Measurements from ENCODE around the gene KCNIP4. TPM values are rescaled to one million over a fixed set of nuclear protein-coding genes. Genes with fewer than 3 reads are reported as not detected.

Gene KCNIP4
- total and polyA plus RNA-seq, 9 of the 15 experiments (the other 6 are each of a cell fraction or from before 2014, with no cell fraction given): 0.25 to 0.41 TPM; not detected in 7

DNA sequence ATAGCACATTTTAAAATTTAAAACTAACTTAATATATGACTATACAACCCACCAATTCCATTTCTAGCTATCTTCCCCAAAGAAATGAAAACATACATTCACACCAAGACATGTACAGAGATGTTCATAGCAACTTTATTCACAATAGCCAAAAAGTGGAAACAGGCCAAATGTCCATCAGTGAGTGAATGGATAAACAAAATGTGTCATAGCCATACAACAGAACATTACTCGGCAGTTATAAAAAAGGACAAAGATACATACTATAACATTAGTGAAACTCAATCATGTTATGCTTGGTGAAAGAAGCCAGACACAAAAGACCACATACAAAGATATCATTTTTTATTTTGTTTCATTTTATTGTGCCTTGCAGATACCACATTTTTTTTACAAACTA lies 851.5 kb downstream of the KCNIP4 start:
- H3K4me3 ChIP-seq: no peak overlapping the region
- intact Hi-C loops (cut with micrococcal nuclease): no loop called here
- ChIA-PET CTCF (ENCODE audit: low intra/inter-chr PET ratio) (no interaction called here), POLR2A (no interaction called here)
- no peaks in the 10 kb centered on the region for H4K20me1 ChIP-seq (replicated peaks; ENCODE audit: control insufficient read depth, insufficient read depth, low read length)
- no peaks in the 10 kb centered on the region for H3K79me2 ChIP-seq (ENCODE audit: control insufficient read depth, insufficient read depth, low read length)
- H3K4me2 ChIP-seq (ENCODE audit: insufficient read depth, low read length): no peak overlapping the region
- no peak for DNase-seq (ENCODE audit: extremely low read depth in 1 of 4, low spot score in 3 of 4)
- no peaks in the 10 kb centered on the region for H3K4me1 ChIP-seq (replicated peaks in 1 of 2; ENCODE audit: control insufficient read depth in 2 of 2, insufficient read depth in 2 of 2, low read length in 2 of 2)
- H3K27ac ChIP-seq (ENCODE audit: extremely low read depth, low read depth, low read length): no peak overlapping the region
- H3K9ac ChIP-seq (ENCODE audit: insufficient read depth in 1 of 2, low read depth in 2 of 2, low read length in 2 of 2): no peak overlapping the region
- in situ Hi-C loops (cut with MboI): no loop called here
- ATAC-seq: no peak
- H3K9me1 ChIP-seq (ENCODE audit: control insufficient read depth, insufficient read depth, low read length): no peaks in the 10 kb centered on the region
- no peak for FAIRE-seq
- TF ChIP-seq, protein P1, sequence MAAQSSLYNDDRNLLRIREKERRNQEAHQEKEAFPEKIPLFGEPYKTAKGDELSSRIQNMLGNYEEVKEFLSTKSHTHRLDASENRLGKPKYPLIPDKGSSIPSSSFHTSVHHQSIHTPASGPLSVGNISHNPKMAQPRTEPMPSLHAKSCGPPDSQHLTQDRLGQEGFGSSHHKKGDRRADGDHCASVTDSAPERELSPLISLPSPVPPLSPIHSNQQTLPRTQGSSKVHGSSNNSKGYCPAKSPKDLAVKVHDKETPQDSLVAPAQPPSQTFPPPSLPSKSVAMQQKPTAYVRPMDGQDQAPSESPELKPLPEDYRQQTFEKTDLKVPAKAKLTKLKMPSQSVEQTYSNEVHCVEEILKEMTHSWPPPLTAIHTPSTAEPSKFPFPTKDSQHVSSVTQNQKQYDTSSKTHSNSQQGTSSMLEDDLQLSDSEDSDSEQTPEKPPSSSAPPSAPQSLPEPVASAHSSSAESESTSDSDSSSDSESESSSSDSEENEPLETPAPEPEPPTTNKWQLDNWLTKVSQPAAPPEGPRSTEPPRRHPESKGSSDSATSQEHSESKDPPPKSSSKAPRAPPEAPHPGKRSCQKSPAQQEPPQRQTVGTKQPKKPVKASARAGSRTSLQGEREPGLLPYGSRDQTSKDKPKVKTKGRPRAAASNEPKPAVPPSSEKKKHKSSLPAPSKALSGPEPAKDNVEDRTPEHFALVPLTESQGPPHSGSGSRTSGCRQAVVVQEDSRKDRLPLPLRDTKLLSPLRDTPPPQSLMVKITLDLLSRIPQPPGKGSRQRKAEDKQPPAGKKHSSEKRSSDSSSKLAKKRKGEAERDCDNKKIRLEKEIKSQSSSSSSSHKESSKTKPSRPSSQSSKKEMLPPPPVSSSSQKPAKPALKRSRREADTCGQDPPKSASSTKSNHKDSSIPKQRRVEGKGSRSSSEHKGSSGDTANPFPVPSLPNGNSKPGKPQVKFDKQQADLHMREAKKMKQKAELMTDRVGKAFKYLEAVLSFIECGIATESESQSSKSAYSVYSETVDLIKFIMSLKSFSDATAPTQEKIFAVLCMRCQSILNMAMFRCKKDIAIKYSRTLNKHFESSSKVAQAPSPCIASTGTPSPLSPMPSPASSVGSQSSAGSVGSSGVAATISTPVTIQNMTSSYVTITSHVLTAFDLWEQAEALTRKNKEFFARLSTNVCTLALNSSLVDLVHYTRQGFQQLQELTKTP (IDR thresholded peaks at IDR 0.05; ENCODE audit: low read depth in 1 of 2, partially characterized antibody in 2 of 2): no peak
- no peak for TF ChIP-seq ZC3H4 (CRISPR knock-in tag; IDR thresholded peaks at IDR 0.05; ENCODE audit: borderline replicate concordance)
- no peak for TF ChIP-seq NR3C1 (CRISPR knock-in tag; IDR thresholded peaks at IDR 0.05)
- TF ChIP-seq GATA2 (CRISPR knock-in tag; IDR thresholded peaks at IDR 0.05): no peak
- TF ChIP-seq SLC30A9 (CRISPR knock-in tag; IDR thresholded peaks at IDR 0.05): no peak
- TF ChIP-seq, protein P2, sequence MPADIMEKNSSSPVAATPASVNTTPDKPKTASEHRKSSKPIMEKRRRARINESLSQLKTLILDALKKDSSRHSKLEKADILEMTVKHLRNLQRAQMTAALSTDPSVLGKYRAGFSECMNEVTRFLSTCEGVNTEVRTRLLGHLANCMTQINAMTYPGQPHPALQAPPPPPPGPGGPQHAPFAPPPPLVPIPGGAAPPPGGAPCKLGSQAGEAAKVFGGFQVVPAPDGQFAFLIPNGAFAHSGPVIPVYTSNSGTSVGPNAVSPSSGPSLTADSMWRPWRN (IDR thresholded peaks at IDR 0.05; ENCODE audit: low read depth): no peak
- no peak for TF ChIP-seq FOXP1 (CRISPR knock-in tag; IDR thresholded peaks at IDR 0.05)
- TF ChIP-seq, protein P3, sequence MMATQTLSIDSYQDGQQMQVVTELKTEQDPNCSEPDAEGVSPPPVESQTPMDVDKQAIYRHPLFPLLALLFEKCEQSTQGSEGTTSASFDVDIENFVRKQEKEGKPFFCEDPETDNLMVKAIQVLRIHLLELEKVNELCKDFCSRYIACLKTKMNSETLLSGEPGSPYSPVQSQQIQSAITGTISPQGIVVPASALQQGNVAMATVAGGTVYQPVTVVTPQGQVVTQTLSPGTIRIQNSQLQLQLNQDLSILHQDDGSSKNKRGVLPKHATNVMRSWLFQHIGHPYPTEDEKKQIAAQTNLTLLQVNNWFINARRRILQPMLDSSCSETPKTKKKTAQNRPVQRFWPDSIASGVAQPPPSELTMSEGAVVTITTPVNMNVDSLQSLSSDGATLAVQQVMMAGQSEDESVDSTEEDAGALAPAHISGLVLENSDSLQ (IDR thresholded peaks at IDR 0.05): no peak
- TF ChIP-seq U2AF1 (optimal IDR thresholded peaks at IDR 0.05; ENCODE audit: low read depth, low read length): no peak
- no peak for TF ChIP-seq PPARD (CRISPR knock-in tag; IDR thresholded peaks at IDR 0.05)
- TF ChIP-seq, protein P4, sequence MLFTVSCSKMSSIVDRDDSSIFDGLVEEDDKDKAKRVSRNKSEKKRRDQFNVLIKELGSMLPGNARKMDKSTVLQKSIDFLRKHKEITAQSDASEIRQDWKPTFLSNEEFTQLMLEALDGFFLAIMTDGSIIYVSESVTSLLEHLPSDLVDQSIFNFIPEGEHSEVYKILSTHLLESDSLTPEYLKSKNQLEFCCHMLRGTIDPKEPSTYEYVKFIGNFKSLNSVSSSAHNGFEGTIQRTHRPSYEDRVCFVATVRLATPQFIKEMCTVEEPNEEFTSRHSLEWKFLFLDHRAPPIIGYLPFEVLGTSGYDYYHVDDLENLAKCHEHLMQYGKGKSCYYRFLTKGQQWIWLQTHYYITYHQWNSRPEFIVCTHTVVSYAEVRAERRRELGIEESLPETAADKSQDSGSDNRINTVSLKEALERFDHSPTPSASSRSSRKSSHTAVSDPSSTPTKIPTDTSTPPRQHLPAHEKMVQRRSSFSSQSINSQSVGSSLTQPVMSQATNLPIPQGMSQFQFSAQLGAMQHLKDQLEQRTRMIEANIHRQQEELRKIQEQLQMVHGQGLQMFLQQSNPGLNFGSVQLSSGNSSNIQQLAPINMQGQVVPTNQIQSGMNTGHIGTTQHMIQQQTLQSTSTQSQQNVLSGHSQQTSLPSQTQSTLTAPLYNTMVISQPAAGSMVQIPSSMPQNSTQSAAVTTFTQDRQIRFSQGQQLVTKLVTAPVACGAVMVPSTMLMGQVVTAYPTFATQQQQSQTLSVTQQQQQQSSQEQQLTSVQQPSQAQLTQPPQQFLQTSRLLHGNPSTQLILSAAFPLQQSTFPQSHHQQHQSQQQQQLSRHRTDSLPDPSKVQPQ (CRISPR knock-in tag; IDR thresholded peaks at IDR 0.05; ENCODE audit: borderline replicate concordance): no peak
- TF ChIP-seq, protein P5, sequence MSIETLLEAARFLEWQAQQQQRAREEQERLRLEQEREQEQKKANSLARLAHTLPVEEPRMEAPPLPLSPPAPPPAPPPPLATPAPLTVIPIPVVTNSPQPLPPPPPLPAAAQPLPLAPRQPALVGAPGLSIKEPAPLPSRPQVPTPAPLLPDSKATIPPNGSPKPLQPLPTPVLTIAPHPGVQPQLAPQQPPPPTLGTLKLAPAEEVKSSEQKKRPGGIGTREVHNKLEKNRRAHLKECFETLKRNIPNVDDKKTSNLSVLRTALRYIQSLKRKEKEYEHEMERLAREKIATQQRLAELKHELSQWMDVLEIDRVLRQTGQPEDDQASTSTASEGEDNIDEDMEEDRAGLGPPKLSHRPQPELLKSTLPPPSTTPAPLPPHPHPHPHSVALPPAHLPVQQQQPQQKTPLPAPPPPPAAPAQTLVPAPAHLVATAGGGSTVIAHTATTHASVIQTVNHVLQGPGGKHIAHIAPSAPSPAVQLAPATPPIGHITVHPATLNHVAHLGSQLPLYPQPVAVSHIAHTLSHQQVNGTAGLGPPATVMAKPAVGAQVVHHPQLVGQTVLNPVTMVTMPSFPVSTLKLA (conservative IDR thresholded peaks at IDR 0.05): no peak
- no peak for TF ChIP-seq SMARCB1 (IDR thresholded peaks at IDR 0.05; ENCODE audit: insufficient read length, low read depth)
- no TSS peak for BruUV-seq (replicated peaks)
- no peaks in the 10 kb centered on the region for H3K27me3 ChIP-seq (ENCODE audit: control insufficient read depth in 2 of 2, insufficient read depth in 2 of 2, low read length in 2 of 2)
- no peaks in the 10 kb centered on the region for H3K36me3 ChIP-seq (ENCODE audit: control insufficient read depth, insufficient read depth, low read length)
- 0% methylated on average over 1 of the region's 1 CpG for WGBS (ENCODE audit: insufficient coverage, low coverage, missing lambda C conversion rate)
- no peaks in the 10 kb centered on the region for H3K9me3 ChIP-seq (replicated peaks; ENCODE audit: control insufficient read depth, insufficient read depth, low read depth, low read length)
- no peak overlapping the region for H2AFZ ChIP-seq (ENCODE audit: low read depth, low read length)
